ENCODE data around the gene DOCK10.
"Not testable (repeated sequence)": the region's sequence is repeated elsewhere in the genome, so short reads cannot be mapped to it uniquely, and the experiment has no call there.

- TF ChIP-seq CTCF (conservative IDR thresholded peaks at IDR 0.05); EZH2 (IDR thresholded peaks at IDR 0.05; ENCODE audit: low read depth): not testable (repeated sequence)
These were observed 125.0 kb downstream of the DOCK10 start for GRCh38 chr2:224917246-224917645.

All from PC-9 (cell line).